ENCODE measurements around the gene GOLGA7B. TPM values are rescaled to one million over a fixed set of nuclear protein-coding genes. Genes with fewer than 3 reads are reported as not detected.

Gene GOLGA7B
- total RNA-seq, 2 experiments from 2014 or later: 10.5 to 11.2 TPM

GRCh38 chr10:97911217-97911616 lies 61.6 kb downstream of the GOLGA7B start:
- no peak for DNase-seq

GRCh38 chr10:97913193-97913592 lies 63.5 kb downstream of the GOLGA7B start:
- no peaks in the 10 kb centered on the region for H3K9me3 Mint-ChIP-seq
- H3K27ac Mint-ChIP-seq: no peak overlapping the region
- H3K36me3 Mint-ChIP-seq (ENCODE audit: low read depth): no peaks in the 10 kb centered on the region
- H3K4me3 Mint-ChIP-seq: no peak overlapping the region
- no peak for DNase-seq
- H3K4me1 Mint-ChIP-seq: peaks cover 2% of the 10 kb centered on the region
- ChIA-PET CTCF (interaction anchor here (6.2 kb wide), 1 partner anchor 130 kb away, joined by 152 read pairs; no protein-coding TSS in a partner anchor), POLR2A (no interaction called here)
- H3K27me3 Mint-ChIP-seq: peaks cover 12% of the 10 kb centered on the region

More at GRCh38 chr10:97911217-97911616, 61.6 kb downstream of the GOLGA7B start:
- no peaks in the 10 kb centered on the region for H3K9me3 Mint-ChIP-seq
- ChIA-PET CTCF (interaction anchor here (1.9 kb wide), 1 partner anchor 130 kb away, joined by 13 read pairs; no protein-coding TSS in a partner anchor), POLR2A (no interaction called here)
- H3K4me3 Mint-ChIP-seq: no peak overlapping the region
- H3K27ac Mint-ChIP-seq: no peak overlapping the region
- peaks cover 2% of the 10 kb centered on the region for H3K4me1 Mint-ChIP-seq
- H3K36me3 Mint-ChIP-seq (ENCODE audit: low read depth): no peaks in the 10 kb centered on the region
- H3K27me3 Mint-ChIP-seq: peaks cover 11% of the 10 kb centered on the region

GRCh38 chr10:97913614-97914013 lies 64.0 kb downstream of the GOLGA7B start:
- ChIA-PET POLR2A (no interaction called here), CTCF (interaction anchor here (2.2 to 6.2 kb wide), 3 partner anchors 9 to 135 kb away, joined by 6 to 152 read pairs (median 29); no protein-coding TSS in a partner anchor)
- Mint-ChIP-seq H3K27ac (no peak overlapping the region), H3K36me3 (ENCODE audit: low read depth) (no peaks in the 10 kb centered on the region), H3K9me3 (no peaks in the 10 kb centered on the region), H3K4me3 (no peak overlapping the region), H3K27me3 (peaks cover 16% of the 10 kb centered on the region), H3K4me1 (peaks cover 2% of the 10 kb centered on the region)
- DNase-seq: no peak

- H3K4me1 Mint-ChIP-seq: peaks cover 5% of the 10 kb centered on the region
- no peak for DNase-seq
- H3K27me3 Mint-ChIP-seq: peaks cover 19% of the 10 kb centered on the region
- no peaks in the 10 kb centered on the region for H3K9me3 Mint-ChIP-seq
- no peak overlapping the region for H3K4me3 Mint-ChIP-seq
- H3K36me3 Mint-ChIP-seq (ENCODE audit: low read depth): no peaks in the 10 kb centered on the region
- CTCF ChIA-PET: interaction anchor here (0.8 to 6.2 kb wide), 14 partner anchors 10 to 399 kb away, joined by 3 to 152 read pairs (median 3); no protein-coding TSS in a partner anchor
- POLR2A ChIA-PET: interaction anchor here (1.2 to 1.5 kb wide), 2 partner anchors 121 to 127 kb away, joined by 4 to 5 read pairs; no protein-coding TSS in a partner anchor
- H3K27ac Mint-ChIP-seq: no peak overlapping the region
Measured at GRCh38 chr10:97914171-97914836, 64.7 kb downstream of the GOLGA7B start.

- peak; percentile 76 for DNase-seq
- H3K27me3 Mint-ChIP-seq: peaks cover 18% of the 10 kb centered on the region
- no peak overlapping the region for H3K27ac Mint-ChIP-seq
- H3K36me3 Mint-ChIP-seq (ENCODE audit: low read depth): no peaks in the 10 kb centered on the region
- ChIA-PET CTCF (interaction anchor here (0.6 to 6.2 kb wide), 17 partner anchors 10 to 671 kb away, joined by 3 to 152 read pairs (median 3); no protein-coding TSS in a partner anchor), POLR2A (interaction anchor here (1.2 to 1.5 kb wide), 2 partner anchors 121 to 127 kb away, joined by 4 to 5 read pairs; no protein-coding TSS in a partner anchor)
- H3K4me3 Mint-ChIP-seq: no peak overlapping the region
- no peaks in the 10 kb centered on the region for H3K9me3 Mint-ChIP-seq
- peaks cover 5% of the 10 kb centered on the region for H3K4me1 Mint-ChIP-seq
Measured at GRCh38 chr10:97914837-97915211, 65.2 kb downstream of the GOLGA7B start.

GRCh38 chr10:97915346-97916131 lies 65.9 kb downstream of the GOLGA7B start:
- Mint-ChIP-seq H3K27ac (no peak overlapping the region), H3K36me3 (ENCODE audit: low read depth) (no peaks in the 10 kb centered on the region), H3K4me1 (peaks cover 5% of the 10 kb centered on the region), H3K4me3 (no peak overlapping the region), H3K9me3 (no peaks in the 10 kb centered on the region), H3K27me3 (peaks cover 18% of the 10 kb centered on the region)
- no peak for DNase-seq
- ChIA-PET POLR2A (interaction anchor here (1.2 to 1.5 kb wide), 2 partner anchors 120 to 126 kb away, joined by 4 to 5 read pairs; no protein-coding TSS in a partner anchor), CTCF (interaction anchor here (0.6 to 6.2 kb wide), 16 partner anchors 11 to 670 kb away, joined by 3 to 152 read pairs (median 3); no protein-coding TSS in a partner anchor)

- Mint-ChIP-seq H3K4me3 (no peak overlapping the region), H3K4me1 (peaks cover 5% of the 10 kb centered on the region), H3K27me3 (peaks cover 19% of the 10 kb centered on the region), H3K36me3 (ENCODE audit: low read depth) (no peaks in the 10 kb centered on the region), H3K27ac (no peak overlapping the region), H3K9me3 (no peaks in the 10 kb centered on the region)
- no peak for DNase-seq
- POLR2A ChIA-PET: no interaction called here
- CTCF ChIA-PET: interaction anchor here (0.7 to 6.2 kb wide), 3 partner anchors 12 to 126 kb away, joined by 3 to 152 read pairs (median 29); no protein-coding TSS in a partner anchor
Measured at GRCh38 chr10:97916586-97916985, 66.9 kb downstream of the GOLGA7B start.

GRCh38 chr10:97919012-97919411 lies 69.4 kb downstream of the GOLGA7B start:
- peaks cover 5% of the 10 kb centered on the region for H3K4me1 Mint-ChIP-seq
- DNase-seq: no peak
- no peaks in the 10 kb centered on the region for H3K9me3 Mint-ChIP-seq
- H3K4me3 Mint-ChIP-seq: no peak overlapping the region
- ChIA-PET CTCF (interaction anchor here (1.0 to 6.2 kb wide), 3 partner anchors 12 to 124 kb away, joined by 4 to 152 read pairs (median 4); no protein-coding TSS in a partner anchor), POLR2A (interaction anchor here (0.6 kb wide), 1 partner anchor 126 kb away, joined by 3 read pairs; no protein-coding TSS in a partner anchor)
- H3K36me3 Mint-ChIP-seq (ENCODE audit: low read depth): no peaks in the 10 kb centered on the region
- no peak overlapping the region for H3K27ac Mint-ChIP-seq
- H3K27me3 Mint-ChIP-seq: peaks cover 16% of the 10 kb centered on the region

- DNase-seq: no peak
- Mint-ChIP-seq H3K27me3 (peaks cover 26% of the 10 kb centered on the region), H3K9me3 (no peaks in the 10 kb centered on the region), H3K4me3 (no peak overlapping the region), H3K36me3 (ENCODE audit: low read depth) (no peaks in the 10 kb centered on the region), H3K4me1 (peaks cover 3% of the 10 kb centered on the region), H3K27ac (no peak overlapping the region)
- CTCF ChIA-PET: interaction anchor here (0.9 kb wide), 2 partner anchors 120 to 125 kb away, joined by 3 to 5 read pairs; no protein-coding TSS in a partner anchor
- POLR2A ChIA-PET: no interaction called here
Measured at GRCh38 chr10:97920865-97921264, 71.2 kb downstream of the GOLGA7B start.

Other genes starting within 250 kb of the GOLGA7B start
- 1 to 10 TPM; 2.6 to 4.3 TPM for gene MORN4, start 216.3 kb upstream of the GOLGA7B start, total RNA-seq
- 10 to 100 TPM; 13.3 TPM for gene PI4K2A, start 209.2 kb upstream of the GOLGA7B start, total RNA-seq
- gene AVPI1, start 162.6 kb upstream of the GOLGA7B start, total RNA-seq: 1 to 10 TPM; 1.8 to 1.9 TPM
- 1 to 10 TPM; 2.5 to 2.7 TPM for gene MARVELD1, start 136.1 kb upstream of the GOLGA7B start, total RNA-seq
- gene ZFYVE27, start 112.7 kb upstream of the GOLGA7B start, total RNA-seq: 10 to 100 TPM; 29.3 to 32.4 TPM
- not detected for gene SFRP5, start 77.8 kb upstream of the GOLGA7B start, total RNA-seq
- gene CRTAC1, start 180.8 kb downstream of the GOLGA7B start, total RNA-seq: not detected

All from activated CD4-positive, alpha-beta memory T cell treated with anti-CD3 and anti-CD28 coated beads, Interleukin-2, amount 10 ng/mL, durations not matched to agents 7 days and 5 days (primary cell).